Gastrocnemius medialis (tissue), 4 donors: Measurements from ENCODE around the gene UCK2. TPM values are rescaled to one million over a fixed set of nuclear protein-coding genes. Genes with fewer than 3 reads are reported as not detected.

ENCODE experiments used
- ATAC-seq, 2 donors: fragments of 150-250 bp; one replicate each; pipeline ENCODE4 v1.9.1; 2016
- DNase-seq, 2 donors: peaks; one replicate each; pipeline ENCODE4 v3.0.0-alpha.2; 2019
- H3K27ac ChIP-seq, 4 donors: fragments of 200-600 bp; sonication (generic); 1 replicate in 1 of 4; 2 replicates in 3 of 4; pipeline ENCODE4 v1.5.1; 2016 to 2018; ENCODE audit warnings: mild to moderate bottlenecking in 2 of 4, moderate library complexity in 1 of 4
- H3K27me3 ChIP-seq, 3 donors: fragments of 200-600 bp; sonication (generic) in 2 of 3; 1 replicate in 1 of 3; 2 replicates in 2 of 3; pipeline versions ENCODE4 v1.5.1 to v1.6.0; 2016 to 2019; ENCODE audit warnings: mild to moderate bottlenecking in 1 of 3, moderate library complexity in 1 of 3
- H3K36me3 ChIP-seq, 2 donors: fragments of 200-600 bp; sonication (generic) in 1 of 2; one replicate each; pipeline ENCODE4 v1.5.1; 2017 to 2018
- H3K4me1 ChIP-seq, 2 donors: fragments of 200-600 bp; sonication (generic) in 1 of 2; one replicate each; pipeline ENCODE4 v1.5.1; 2016 to 2017; ENCODE audit warnings: mild to moderate bottlenecking in 2 of 2
- H3K4me3 ChIP-seq, 4 donors: fragments of 200-600 bp; sonication (generic) in 3 of 4; 1 replicate in 1 of 4; 2 replicates in 3 of 4; pipeline ENCODE4 v1.5.1; 2016 to 2019; ENCODE audit warnings: mild to moderate bottlenecking in 2 of 4
- H3K9me3 ChIP-seq, 3 donors: fragments of 200-600 bp; sonication (generic) in 2 of 3; 1 replicate in 1 of 3; 2 replicates in 2 of 3; pipeline ENCODE4 v1.5.1; 2016 to 2019
- POLR2A ChIP-seq, 2 donors: fragments of 450-650 bp; IDR thresholded peaks; one replicate each; pipeline ENCODE4 v1.6.1; 2017; ENCODE audit warnings: antibody characterized with exemption in 2 of 2, mild to moderate bottlenecking in 2 of 2, moderate library complexity in 2 of 2
- in situ Hi-C, 4 donors: fragments of 200-750 bp; cut with MboI; loops; one replicate each; pipeline versions ENCODE4 v1.15.0 to v1.8.0; 2017; ENCODE audit warnings: low sequenced_read_pairs in 4 of 4
- intact Hi-C: fragments of 100-400 bp; cut with DNase I; formaldehyde crosslinking; loops from one replicate; pipeline ENCODE4 v1.15.1; 2023; ENCODE audit warnings: low total_unique reads
- total RNA-seq, 4 donors: library from RNA; depleted of rRNA; stranded (reverse); fragments of >200 nt; gene quantifications; one replicate each; pipeline versions ENCODE4 v1.1.0 to v1.2.3, GENCODE V29; 2016
- TF ChIP-seq, protein P1 (sequence below), 5 experiments: fragments of 450-650 bp in 3 of 5; fragments of 200-600 bp in 2 of 5; sonication (generic) in 2 of 5; IDR thresholded peaks in 4 of 5; conservative IDR thresholded peaks in 1 of 5; 1 replicate in 4 of 5; 2 replicates in 1 of 5; pipeline ENCODE4 v1.5.1; 2016 to 2019; ENCODE audit warnings: antibody characterized with exemption in 5 of 5, mild to moderate bottlenecking in 3 of 5, moderate library complexity in 3 of 5

Gene UCK2
- total RNA-seq, 4 donors from 2014 or later, result 14.0 to 32.7 (median 24.1) TPM

- H3K4me1 ChIP-seq, result no peaks in the 10 kb centered on the region
- no peak for TF ChIP-seq POLR2A (IDR thresholded peaks at IDR 0.05)
- TF ChIP-seq, protein P1, sequence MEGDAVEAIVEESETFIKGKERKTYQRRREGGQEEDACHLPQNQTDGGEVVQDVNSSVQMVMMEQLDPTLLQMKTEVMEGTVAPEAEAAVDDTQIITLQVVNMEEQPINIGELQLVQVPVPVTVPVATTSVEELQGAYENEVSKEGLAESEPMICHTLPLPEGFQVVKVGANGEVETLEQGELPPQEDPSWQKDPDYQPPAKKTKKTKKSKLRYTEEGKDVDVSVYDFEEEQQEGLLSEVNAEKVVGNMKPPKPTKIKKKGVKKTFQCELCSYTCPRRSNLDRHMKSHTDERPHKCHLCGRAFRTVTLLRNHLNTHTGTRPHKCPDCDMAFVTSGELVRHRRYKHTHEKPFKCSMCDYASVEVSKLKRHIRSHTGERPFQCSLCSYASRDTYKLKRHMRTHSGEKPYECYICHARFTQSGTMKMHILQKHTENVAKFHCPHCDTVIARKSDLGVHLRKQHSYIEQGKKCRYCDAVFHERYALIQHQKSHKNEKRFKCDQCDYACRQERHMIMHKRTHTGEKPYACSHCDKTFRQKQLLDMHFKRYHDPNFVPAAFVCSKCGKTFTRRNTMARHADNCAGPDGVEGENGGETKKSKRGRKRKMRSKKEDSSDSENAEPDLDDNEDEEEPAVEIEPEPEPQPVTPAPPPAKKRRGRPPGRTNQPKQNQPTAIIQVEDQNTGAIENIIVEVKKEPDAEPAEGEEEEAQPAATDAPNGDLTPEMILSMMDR (IDR thresholded peaks at IDR 0.05 in 4 of 5, conservative IDR thresholded peaks at IDR 0.05 in 1 of 5), result no peak
- ATAC-seq, result no peak
- no peaks in the 10 kb centered on the region for H3K36me3 ChIP-seq
- H3K27ac ChIP-seq, result no peak overlapping the region
- no peak for DNase-seq
- intact Hi-C loops (no loop called here), in situ Hi-C loops (loop anchor here in 2 of 4 donors (25.0 kb wide), 1 partner anchor 162 kb away; the partner anchor contains the start of gene TMCO1 (in 2 of the 2))
- H3K27me3 ChIP-seq, result no peaks in the 10 kb centered on the region
- no peak overlapping the region for H3K4me3 ChIP-seq
- no peaks in the 10 kb centered on the region for H3K9me3 ChIP-seq
Observed at GRCh38 chr1:165924117-165924516, 96.7 kb downstream of the UCK2 start.

GRCh38 chr1:165925498-165926079 lies 98.2 kb downstream of the UCK2 start:
- H3K4me1 ChIP-seq, result no peaks in the 10 kb centered on the region
- H3K27me3 ChIP-seq, result no peaks in the 10 kb centered on the region
- intact Hi-C loops, result loop anchor here (5.0 kb wide), 2 partner anchors 242 to 552 kb away; partner anchors contain the start of gene FAM78B
- H3K4me3 ChIP-seq, result no peak overlapping the region
- no peak for TF ChIP-seq POLR2A (IDR thresholded peaks at IDR 0.05)
- TF ChIP-seq, protein P1 (IDR thresholded peaks at IDR 0.05 in 4 of 5, conservative IDR thresholded peaks at IDR 0.05 in 1 of 5), result no peak
- no peaks in the 10 kb centered on the region for H3K9me3 ChIP-seq
- in situ Hi-C loops, result loop anchor here in 1 of 4 donors (5.0 to 25.0 kb wide), 2 partner anchors 237 to 552 kb away; partner anchors contain the start of gene FAM78B
- DNase-seq (no peak), ATAC-seq (no peak)
- H3K36me3 ChIP-seq, result no peaks in the 10 kb centered on the region
- no peak overlapping the region for H3K27ac ChIP-seq

- H3K36me3 ChIP-seq, result no peaks in the 10 kb centered on the region
- DNase-seq, result no peak
- H3K4me1 ChIP-seq, result no peaks in the 10 kb centered on the region
- H3K27ac ChIP-seq, result no peak overlapping the region
- no peaks in the 10 kb centered on the region for H3K9me3 ChIP-seq
- TF ChIP-seq POLR2A (IDR thresholded peaks at IDR 0.05), result no peak
- TF ChIP-seq, protein P1 (IDR thresholded peaks at IDR 0.05 in 4 of 5, conservative IDR thresholded peaks at IDR 0.05 in 1 of 5), result no peak
- intact Hi-C loops, result loop anchor here (5.0 kb wide), 2 partner anchors 240 to 550 kb away; partner anchors contain the start of gene FAM78B
- H3K4me3 ChIP-seq, result no peak overlapping the region
- H3K27me3 ChIP-seq, result no peaks in the 10 kb centered on the region
- ATAC-seq, result no peak
- in situ Hi-C loops, result loop anchor here in 1 of 4 donors (5.0 to 25.0 kb wide), 2 partner anchors 235 to 550 kb away; partner anchors contain the start of gene FAM78B
Observed at GRCh38 chr1:165927169-165927568, 99.8 kb downstream of the UCK2 start.

DNA sequence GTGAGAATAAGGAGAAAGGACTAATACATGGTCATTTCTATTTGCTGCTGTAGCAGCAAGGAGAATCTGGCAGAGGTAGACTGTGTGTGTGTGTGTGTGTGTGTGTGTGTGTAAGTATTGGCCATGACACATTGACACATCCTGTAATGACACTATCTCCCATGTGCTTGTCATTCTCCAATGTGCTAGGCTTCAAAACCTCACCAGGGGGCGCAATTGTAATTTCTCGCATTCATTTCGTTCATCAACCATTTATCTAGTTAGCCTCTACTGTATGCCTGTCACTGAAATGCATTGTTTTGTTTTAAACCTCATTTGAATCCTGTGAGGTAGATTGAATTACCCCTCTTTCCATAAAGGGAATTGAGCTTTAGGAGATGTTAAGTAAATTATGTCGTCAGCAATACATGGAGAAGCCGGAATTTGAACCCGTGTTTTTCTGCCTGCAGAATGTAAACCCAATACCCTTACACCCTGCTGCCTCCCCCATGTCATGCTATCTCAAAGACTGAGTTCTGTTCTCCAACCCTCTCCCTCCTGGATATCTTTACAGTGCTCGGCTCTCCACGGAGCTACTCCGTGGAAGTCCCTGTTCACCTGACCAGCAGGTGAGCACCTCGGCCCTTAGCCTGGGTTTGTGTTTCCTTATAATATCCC lies 100.8 kb downstream of the UCK2 start:
- Histone ChIP-seq H3K27ac (no peak overlapping the region), H3K4me3 (no peak overlapping the region), H3K36me3 (no peaks in the 10 kb centered on the region), H3K9me3 (no peaks in the 10 kb centered on the region), H3K4me1 (no peaks in the 10 kb centered on the region), H3K27me3 (no peaks in the 10 kb centered on the region)
- intact Hi-C loops (loop anchor here (1.0 to 5.0 kb wide), 3 partner anchors 239 to 549 kb away; partner anchors contain the start of gene FAM78B), in situ Hi-C loops (loop anchor here in 1 of 4 donors (5.0 to 25.0 kb wide), 2 partner anchors 234 to 549 kb away; partner anchors contain the start of gene FAM78B)
- peak in 1 of 2 donors; percentile 24 for DNase-seq
- peak; percentile 59 to 72 for ATAC-seq
- TF ChIP-seq, protein P1 (IDR thresholded peaks at IDR 0.05 in 4 of 5, conservative IDR thresholded peaks at IDR 0.05 in 1 of 5), result peak; percentile 47 to 68 (median 67)
- no peak for TF ChIP-seq POLR2A (IDR thresholded peaks at IDR 0.05)
